Astrocyte (in vitro differentiated cells and primary cell): Measurements from ENCODE around the gene PLD4. TPM values are rescaled to one million over a fixed set of nuclear protein-coding genes. Genes with fewer than 3 reads are reported as not detected.

Experiments used
- DNase-seq: peaks from one replicate; pipeline ENCODE4 v3.0.0-alpha.2; 2010; ENCODE audit warnings: low read depth
- FAIRE-seq: peaks from 2 replicates; lab custom pipeline; 2011; peaks lifted over from hg19 to GRCh38; lab: Jason Lieb, UNC
- H2AFZ ChIP-seq: 2 replicates; pipeline ENCODE4 v1.6.0; 2012; ENCODE audit warnings: low read depth, low read length, inconsistent platforms
- H3K27ac ChIP-seq: 2 replicates; pipeline ENCODE4 v1.5.1; 2011; ENCODE audit warnings: low read depth, low read length, inconsistent platforms
- H3K27me3 ChIP-seq: 2 replicates; pipeline ENCODE4 v1.6.0; 2011; ENCODE audit warnings: low read length, inconsistent platforms; ENCODE audit not compliant: insufficient read depth
- H3K36me3 ChIP-seq: 2 replicates; pipeline ENCODE4 v1.5.1; 2011; ENCODE audit warnings: low read length, inconsistent platforms; ENCODE audit not compliant: insufficient read depth
- H3K4me1 ChIP-seq: 2 replicates; pipeline ENCODE4 v1.5.1; 2011; ENCODE audit warnings: low read length, inconsistent platforms; ENCODE audit not compliant: insufficient read depth
- H3K4me2 ChIP-seq: 2 replicates; pipeline ENCODE4 v1.6.0; 2012; ENCODE audit warnings: low read length, inconsistent platforms
- H3K4me3 ChIP-seq: 2 replicates; pipeline ENCODE4 v1.5.1; 2011; ENCODE audit warnings: low read depth, mild to moderate bottlenecking, low read length, inconsistent platforms; ENCODE audit not compliant: insufficient read depth
- H3K79me2 ChIP-seq: 2 replicates; pipeline ENCODE4 v1.6.0; 2012; ENCODE audit warnings: mild to moderate bottlenecking, low read length, inconsistent platforms; ENCODE audit not compliant: insufficient read depth
- H3K9ac ChIP-seq: 2 replicates; pipeline ENCODE4 v1.6.0; 2012; ENCODE audit warnings: mild to moderate bottlenecking, low read length, inconsistent platforms
- H3K9me3 ChIP-seq: 2 replicates; pipeline ENCODE4 v1.5.1; 2012; ENCODE audit warnings: low read depth, mild to moderate bottlenecking, low read length, inconsistent platforms; ENCODE audit not compliant: insufficient read depth
- H4K20me1 ChIP-seq: 2 replicates; pipeline ENCODE4 v1.6.0; 2012; ENCODE audit warnings: low read length, inconsistent platforms; ENCODE audit not compliant: insufficient read depth
- H3K27ac Mint-ChIP-seq: one replicate; pipeline ENCODE4 v1.8.0; 2021; ENCODE audit warnings: mild to moderate bottlenecking, mixed read lengths; ENCODE audit not compliant: unreplicated experiment
- H3K27me3 Mint-ChIP-seq: one replicate; pipeline ENCODE4 v1.8.0; 2021; ENCODE audit warnings: low read depth, mixed read lengths; ENCODE audit not compliant: unreplicated experiment
- H3K36me3 Mint-ChIP-seq: one replicate; pipeline ENCODE4 v1.8.0; 2021; ENCODE audit warnings: low read depth, mixed read lengths; ENCODE audit not compliant: unreplicated experiment
- H3K4me1 Mint-ChIP-seq: one replicate; pipeline ENCODE4 v1.8.0; 2021; ENCODE audit warnings: low read depth, mixed read lengths; ENCODE audit not compliant: unreplicated experiment
- H3K4me3 Mint-ChIP-seq: one replicate; pipeline ENCODE4 v1.8.0; 2021; ENCODE audit warnings: mild to moderate bottlenecking, moderate library complexity, mixed read lengths; ENCODE audit not compliant: unreplicated experiment
- H3K9me3 Mint-ChIP-seq: one replicate; pipeline ENCODE4 v1.8.0; 2021; ENCODE audit warnings: mild to moderate bottlenecking, mixed read lengths; ENCODE audit not compliant: unreplicated experiment
- EZH2 ChIP-seq: IDR thresholded peaks from 2 replicates; pipeline ENCODE4 v1.6.1; 2012; ENCODE audit warnings: mild to moderate bottlenecking, low read length, inconsistent platforms; ENCODE audit not compliant: insufficient read depth
- total RNA-seq: library from RNA; stranded (reverse); gene quantifications from 2 replicates; pipeline ENCODE4 v1.2.1, GENCODE V29; 2021
- TF ChIP-seq, protein P1 (sequence below): IDR thresholded peaks from 2 replicates; pipeline ENCODE4 v1.5.1; 2011; ENCODE audit warnings: low read depth, mild to moderate bottlenecking, inconsistent platforms, low read length, moderate library complexity; ENCODE audit not compliant: insufficient read depth

PLD4 gene
- total RNA-seq, 1 donor from 2014 or later: 0.14 TPM

DNA sequence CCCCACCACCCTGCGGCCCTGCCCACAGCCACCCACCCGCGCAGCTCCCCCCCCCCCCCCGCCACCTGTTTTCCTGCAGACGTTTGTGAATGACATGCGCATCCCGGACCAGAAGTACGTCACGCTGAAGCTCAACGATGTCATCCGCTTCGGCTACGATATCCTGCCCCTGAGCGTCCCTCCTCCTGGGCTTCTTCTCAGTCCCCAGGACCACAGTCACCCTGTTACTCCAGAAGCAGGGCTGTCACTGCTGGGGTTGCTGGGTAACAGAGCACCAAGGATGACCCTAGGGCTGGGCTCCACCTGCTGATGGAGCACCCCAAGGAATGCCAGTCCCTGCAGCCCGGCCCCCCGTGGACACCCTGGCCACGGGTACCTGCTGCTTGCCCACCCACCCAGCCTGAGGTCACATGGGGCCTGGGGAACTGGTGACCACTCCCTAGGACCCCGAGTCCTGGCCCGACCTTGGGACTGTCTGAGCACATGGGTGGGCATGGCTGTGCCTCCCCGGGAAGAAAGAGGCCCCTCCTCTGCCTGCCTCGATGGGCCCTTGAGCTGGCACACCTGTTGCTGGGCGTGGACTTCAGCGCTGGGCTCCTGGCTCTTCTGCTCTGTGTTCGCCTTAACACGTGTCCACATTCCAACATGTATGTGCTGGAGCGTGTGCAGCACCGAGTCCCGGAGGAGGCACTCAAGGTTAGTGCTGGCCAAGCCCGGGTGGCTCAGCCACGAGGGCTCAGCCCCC, 46.7 kb upstream of the PLD4 start:
- no peak for FAIRE-seq
- Mint-ChIP-seq H3K4me3 (no peak overlapping the region), H3K36me3 (peaks cover 5% of the 10 kb centered on the region), H3K4me1 (peaks cover under 1% of the 10 kb centered on the region), H3K9me3 (no peaks in the 10 kb centered on the region), H3K27me3 (no peaks in the 10 kb centered on the region), H3K27ac (no peak overlapping the region)
- no peak overlapping the region for H3K4me3 ChIP-seq
- H4K20me1 ChIP-seq: peaks cover 81% of the 10 kb centered on the region
- no peak overlapping the region for H3K9ac ChIP-seq
- H3K4me2 ChIP-seq: no peak overlapping the region
- peaks cover 3% of the 10 kb centered on the region for H3K4me1 ChIP-seq
- H3K27me3 ChIP-seq: no peaks in the 10 kb centered on the region
- no peak for DNase-seq
- peaks cover 25% of the 10 kb centered on the region for H3K79me2 ChIP-seq
- H3K27ac ChIP-seq: no peak overlapping the region
- H3K9me3 ChIP-seq: no peaks in the 10 kb centered on the region
- H2AFZ ChIP-seq: no peak overlapping the region
- H3K36me3 ChIP-seq: peaks cover 3% of the 10 kb centered on the region
- no peak for TF ChIP-seq EZH2
- TF ChIP-seq, protein P1, sequence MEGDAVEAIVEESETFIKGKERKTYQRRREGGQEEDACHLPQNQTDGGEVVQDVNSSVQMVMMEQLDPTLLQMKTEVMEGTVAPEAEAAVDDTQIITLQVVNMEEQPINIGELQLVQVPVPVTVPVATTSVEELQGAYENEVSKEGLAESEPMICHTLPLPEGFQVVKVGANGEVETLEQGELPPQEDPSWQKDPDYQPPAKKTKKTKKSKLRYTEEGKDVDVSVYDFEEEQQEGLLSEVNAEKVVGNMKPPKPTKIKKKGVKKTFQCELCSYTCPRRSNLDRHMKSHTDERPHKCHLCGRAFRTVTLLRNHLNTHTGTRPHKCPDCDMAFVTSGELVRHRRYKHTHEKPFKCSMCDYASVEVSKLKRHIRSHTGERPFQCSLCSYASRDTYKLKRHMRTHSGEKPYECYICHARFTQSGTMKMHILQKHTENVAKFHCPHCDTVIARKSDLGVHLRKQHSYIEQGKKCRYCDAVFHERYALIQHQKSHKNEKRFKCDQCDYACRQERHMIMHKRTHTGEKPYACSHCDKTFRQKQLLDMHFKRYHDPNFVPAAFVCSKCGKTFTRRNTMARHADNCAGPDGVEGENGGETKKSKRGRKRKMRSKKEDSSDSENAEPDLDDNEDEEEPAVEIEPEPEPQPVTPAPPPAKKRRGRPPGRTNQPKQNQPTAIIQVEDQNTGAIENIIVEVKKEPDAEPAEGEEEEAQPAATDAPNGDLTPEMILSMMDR: no peak

GRCh38 chr14:104878582-104878981, 46.1 kb upstream of the PLD4 start:
- no peak overlapping the region for H3K4me3 ChIP-seq
- H3K79me2 ChIP-seq: peaks cover 20% of the 10 kb centered on the region
- peaks cover 75% of the 10 kb centered on the region for H4K20me1 ChIP-seq
- H3K9me3 Mint-ChIP-seq: no peaks in the 10 kb centered on the region
- H3K9me3 ChIP-seq: no peaks in the 10 kb centered on the region
- FAIRE-seq: no peak
- H3K4me1 Mint-ChIP-seq: no peaks in the 10 kb centered on the region
- no peak for DNase-seq
- no peak overlapping the region for H3K4me3 Mint-ChIP-seq
- no peak overlapping the region for H3K4me2 ChIP-seq
- no peak overlapping the region for H3K9ac ChIP-seq
- H3K36me3 ChIP-seq: peaks cover 3% of the 10 kb centered on the region
- H2AFZ ChIP-seq: no peak overlapping the region
- H3K36me3 Mint-ChIP-seq: peaks cover 5% of the 10 kb centered on the region
- no peak overlapping the region for H3K27ac ChIP-seq
- no peaks in the 10 kb centered on the region for H3K27me3 Mint-ChIP-seq
- TF ChIP-seq EZH2: no peak
- TF ChIP-seq, protein P1: no peak
- no peak overlapping the region for H3K27ac Mint-ChIP-seq
- no peaks in the 10 kb centered on the region for H3K4me1 ChIP-seq
- no peaks in the 10 kb centered on the region for H3K27me3 ChIP-seq
